ENCODE results near the gene BCCIP. TPM values are rescaled to one million over a fixed set of nuclear protein-coding genes. Genes with fewer than 3 reads are reported as not detected.
A peak's percentile ranks its signal among the peaks of the same experiment; 100 is the strongest.

BCCIP gene
- total RNA-seq = 100 to 1,000 TPM in 1 of 2 experiments, 10 to 100 TPM in 1; 96.3 to 100 TPM

- H3K27me3 Mint-ChIP-seq = no peaks in the 10 kb centered on the region
- CTCF ChIA-PET = no interaction called here
- peak; percentile 92 for DNase-seq
- H3K36me3 Mint-ChIP-seq = peaks cover 11% of the 10 kb centered on the region
- no peak within 1 kb of the TSS for H3K27ac Mint-ChIP-seq
- intact Hi-C loops (cut with micrococcal nuclease) = loop anchor here (1.0 to 2.0 kb wide), 2 partner anchors 74 to 104 kb away; partner anchors contain the start of genes EDRF1 and FANK1
- POLR2A ChIA-PET = interaction anchor here (0.6 to 1.2 kb wide), 3 partner anchors 13 to 105 kb away, joined by 3 to 6 read pairs (median 3); partner anchors contain the start of gene EDRF1
- peak within 1 kb of the TSS; percentile 73 for H3K4me3 Mint-ChIP-seq
- H3K4me1 Mint-ChIP-seq (ENCODE audit: low read depth) = peaks cover 23% of the 10 kb centered on the region
- H3K9me3 Mint-ChIP-seq = no peaks in the 10 kb centered on the region
Measured at GRCh38 chr10:125822878-125823662, at the start of gene BCCIP, which contains the start of gene UROS. Gene BCCIP, plus strand, starts transcription at chr10:125823546. Its CDS starts 12 bp downstream, at chr10:125823558. Gene UROS, minus strand, starts transcription at chr10:125823258. Its CDS starts 6,759 bp downstream, at chr10:125816499.

GRCh38 chr10:125773687-125774543, 49.4 kb upstream of the BCCIP start:
- H3K4me3 Mint-ChIP-seq = no peak overlapping the region

GRCh38 chr10:125774581-125775191, 48.7 kb upstream of the BCCIP start:
- Mint-ChIP-seq H3K9me3 (no peaks in the 10 kb centered on the region), H3K27me3 (peaks cover 1% of the 10 kb centered on the region), H3K4me1 (ENCODE audit: low read depth) (no peaks in the 10 kb centered on the region), H3K27ac (no peak overlapping the region), H3K4me3 (no peak overlapping the region), H3K36me3 (no peaks in the 10 kb centered on the region)
- intact Hi-C loops (cut with micrococcal nuclease) = no loop called here
- DNase-seq = no peak
- CTCF ChIA-PET = no interaction called here
- POLR2A ChIA-PET = no interaction called here

More at GRCh38 chr10:125773687-125774543, 49.4 kb upstream of the BCCIP start:
- DNase-seq = no peak
- Mint-ChIP-seq H3K36me3 (peaks cover 3% of the 10 kb centered on the region), H3K4me1 (ENCODE audit: low read depth) (no peaks in the 10 kb centered on the region), H3K27ac (no peak overlapping the region), H3K27me3 (peaks cover 1% of the 10 kb centered on the region), H3K9me3 (no peaks in the 10 kb centered on the region)
- ChIA-PET POLR2A (no interaction called here), CTCF (no interaction called here)
- intact Hi-C loops (cut with micrococcal nuclease) = no loop called here

DNA sequence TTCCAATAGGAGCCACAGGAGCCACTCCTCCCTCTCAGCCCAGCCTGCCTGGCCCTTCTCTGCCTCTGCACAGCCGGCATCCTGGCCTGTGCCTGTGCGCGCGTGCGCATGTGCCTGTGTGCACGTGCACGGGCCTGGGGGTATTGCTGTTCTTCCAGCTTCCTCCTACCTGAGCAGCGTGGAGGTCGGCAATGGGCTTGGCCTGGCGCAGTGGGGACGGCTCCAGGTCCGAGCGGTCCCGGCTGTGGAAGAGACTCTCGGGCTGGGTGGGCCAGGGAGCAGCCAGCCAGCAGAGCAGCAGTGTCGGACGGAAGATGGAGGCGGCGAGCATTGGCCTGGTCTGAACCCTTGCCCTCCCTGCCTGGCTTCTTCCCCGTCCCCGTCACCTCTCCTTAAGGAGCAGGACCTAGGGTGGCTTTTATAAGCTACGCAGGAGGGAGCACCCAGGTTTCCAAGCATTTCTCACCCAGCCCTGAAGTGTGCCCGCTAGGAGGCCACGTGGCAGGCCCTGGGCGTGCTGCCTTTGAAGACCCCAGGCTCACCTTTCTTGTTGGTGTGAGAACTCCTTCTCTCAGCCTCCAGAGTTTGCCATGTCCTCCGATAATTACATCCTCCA, 47.7 kb upstream of the BCCIP start, which contains the start of gene MMP21:
Gene MMP21, minus strand, starts transcription at position 331 of the 616 bp plus-strand sequence. Its CDS starts 0 bp downstream, at position 331.
- Mint-ChIP-seq H3K27me3 (peaks cover 1% of the 10 kb centered on the region), H3K4me3 (no peak within 1 kb of the TSS)
- CTCF ChIA-PET = no interaction called here

GRCh38 chr10:125777806-125778205, 45.5 kb upstream of the BCCIP start:
- no peak overlapping the region for H3K27ac Mint-ChIP-seq
- peaks cover 1% of the 10 kb centered on the region for H3K27me3 Mint-ChIP-seq
- no peak overlapping the region for H3K4me3 Mint-ChIP-seq
- no peaks in the 10 kb centered on the region for H3K36me3 Mint-ChIP-seq
- intact Hi-C loops (cut with micrococcal nuclease) = no loop called here
- ChIA-PET CTCF (no interaction called here), POLR2A (no interaction called here)
- H3K9me3 Mint-ChIP-seq = no peaks in the 10 kb centered on the region
- no peaks in the 10 kb centered on the region for H3K4me1 Mint-ChIP-seq (ENCODE audit: low read depth)
- no peak for DNase-seq

More for the DNA sequence above, 47.7 kb upstream of the BCCIP start, which contains the start of gene MMP21:
- intact Hi-C loops (cut with micrococcal nuclease) = no loop called here
- H3K4me1 Mint-ChIP-seq (ENCODE audit: low read depth) = no peaks in the 10 kb centered on the region
- POLR2A ChIA-PET = no interaction called here
- no peaks in the 10 kb centered on the region for H3K9me3 Mint-ChIP-seq
- H3K27ac Mint-ChIP-seq = no peak within 1 kb of the TSS
- no peak for DNase-seq
- no peaks in the 10 kb centered on the region for H3K36me3 Mint-ChIP-seq

DNA sequence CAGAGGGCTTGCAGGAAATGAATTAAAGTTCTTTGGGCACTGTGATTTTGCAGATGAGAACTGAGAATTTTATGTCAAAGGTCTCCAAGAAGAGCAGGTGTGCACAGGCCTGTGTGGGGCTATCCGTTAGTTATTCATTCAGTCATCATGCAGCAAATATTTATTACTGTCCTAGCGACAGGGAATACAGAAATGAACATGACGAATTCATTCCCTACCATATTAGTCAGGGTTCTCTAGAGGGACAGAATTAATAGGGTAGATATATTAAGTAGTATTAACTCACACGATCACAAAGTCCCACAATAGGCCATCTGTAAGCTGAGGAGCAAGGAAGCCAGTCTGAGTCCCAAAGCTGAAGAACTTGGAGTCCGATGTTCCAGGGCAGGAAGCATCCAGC, 44.8 kb upstream of the BCCIP start:
- Mint-ChIP-seq H3K9me3 (no peaks in the 10 kb centered on the region), H3K27ac (no peak overlapping the region), H3K27me3 (peaks cover 1% of the 10 kb centered on the region), H3K36me3 (no peaks in the 10 kb centered on the region), H3K4me1 (ENCODE audit: low read depth) (no peaks in the 10 kb centered on the region), H3K4me3 (no peak overlapping the region)
- ChIA-PET CTCF (no interaction called here), POLR2A (no interaction called here)
- intact Hi-C loops (cut with micrococcal nuclease) = no loop called here
- no peak for DNase-seq

GRCh38 chr10:125779403-125780327, 43.7 kb upstream of the BCCIP start:
- ChIA-PET POLR2A (no interaction called here), CTCF (no interaction called here)
- Mint-ChIP-seq H3K36me3 (no peaks in the 10 kb centered on the region), H3K9me3 (no peaks in the 10 kb centered on the region), H3K4me3 (no peak overlapping the region), H3K27me3 (no peaks in the 10 kb centered on the region), H3K27ac (no peak overlapping the region), H3K4me1 (ENCODE audit: low read depth) (no peaks in the 10 kb centered on the region)
- no peak for DNase-seq
- intact Hi-C loops (cut with micrococcal nuclease) = no loop called here

DNA sequence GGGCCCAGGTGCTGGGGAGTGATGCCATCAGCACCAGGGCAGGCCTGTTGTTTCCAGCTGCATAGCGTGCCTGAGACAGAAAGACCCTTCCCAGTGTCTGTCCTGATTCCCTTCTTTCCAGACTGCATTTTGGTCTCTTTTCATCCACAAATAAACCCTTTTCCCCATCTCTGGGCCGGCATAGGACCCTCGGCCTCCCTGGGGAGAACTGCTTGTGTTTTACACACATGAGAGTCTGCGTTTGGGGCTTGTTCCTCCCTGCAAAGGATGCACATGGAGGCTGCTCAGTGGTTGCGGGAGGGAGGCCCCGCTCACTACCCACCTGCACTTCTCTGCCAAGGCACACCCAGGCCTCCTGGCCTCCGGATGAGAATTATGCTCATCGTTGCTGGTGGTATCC, 42.0 kb upstream of the BCCIP start:
- H3K27ac Mint-ChIP-seq = no peak overlapping the region
- H3K36me3 Mint-ChIP-seq = no peaks in the 10 kb centered on the region
- intact Hi-C loops (cut with micrococcal nuclease) = no loop called here
- no peaks in the 10 kb centered on the region for H3K4me1 Mint-ChIP-seq (ENCODE audit: low read depth)
- DNase-seq = no peak
- H3K4me3 Mint-ChIP-seq = no peak overlapping the region
- H3K9me3 Mint-ChIP-seq = no peaks in the 10 kb centered on the region
- no peaks in the 10 kb centered on the region for H3K27me3 Mint-ChIP-seq
- CTCF ChIA-PET = no interaction called here
- POLR2A ChIA-PET = no interaction called here

GRCh38 chr10:125782054-125782453, 41.3 kb upstream of the BCCIP start:
- ChIA-PET CTCF (interaction anchor here (0.6 kb wide), 1 partner anchor 1533 kb away, joined by 3 read pairs; no protein-coding TSS in a partner anchor), POLR2A (no interaction called here)
- no peaks in the 10 kb centered on the region for H3K4me1 Mint-ChIP-seq (ENCODE audit: low read depth)
- DNase-seq = no peak
- H3K27me3 Mint-ChIP-seq = no peaks in the 10 kb centered on the region
- H3K4me3 Mint-ChIP-seq = no peak overlapping the region
- no peaks in the 10 kb centered on the region for H3K36me3 Mint-ChIP-seq
- H3K9me3 Mint-ChIP-seq = no peaks in the 10 kb centered on the region
- intact Hi-C loops (cut with micrococcal nuclease) = no loop called here
- no peak overlapping the region for H3K27ac Mint-ChIP-seq

- intact Hi-C loops (cut with micrococcal nuclease) = no loop called here
- Mint-ChIP-seq H3K27ac (no peak overlapping the region), H3K4me3 (no peak overlapping the region), H3K4me1 (ENCODE audit: low read depth) (peaks cover 2% of the 10 kb centered on the region), H3K27me3 (no peaks in the 10 kb centered on the region), H3K9me3 (no peaks in the 10 kb centered on the region), H3K36me3 (peaks cover under 1% of the 10 kb centered on the region)
- ChIA-PET POLR2A (no interaction called here), CTCF (interaction anchor here (0.6 kb wide), 1 partner anchor 1533 kb away, joined by 3 read pairs; no protein-coding TSS in a partner anchor)
- no peak for DNase-seq
Measured at GRCh38 chr10:125782616-125783015, 40.7 kb upstream of the BCCIP start.

- Mint-ChIP-seq H3K27ac (no peak overlapping the region), H3K9me3 (no peaks in the 10 kb centered on the region), H3K4me1 (ENCODE audit: low read depth) (peaks cover 9% of the 10 kb centered on the region), H3K27me3 (no peaks in the 10 kb centered on the region), H3K36me3 (peaks cover 3% of the 10 kb centered on the region), H3K4me3 (no peak overlapping the region)
- DNase-seq = no peak
- intact Hi-C loops (cut with micrococcal nuclease) = no loop called here
- POLR2A ChIA-PET = no interaction called here
- CTCF ChIA-PET = no interaction called here
Measured at GRCh38 chr10:125783408-125783807, 39.9 kb upstream of the BCCIP start.

All from activated CD4-positive, alpha-beta memory T cell treated with anti-CD3 and anti-CD28 coated beads for 36 hours (primary cell).